Right lobe of liver (tissue), 4 donors: ENCODE measurements around the gene FXYD1.

Experiments used
- POLR2A ChIP-seq: fragments of 450-650 bp; IDR thresholded peaks from one replicate; pipeline ENCODE4 v1.6.1; 2017; ENCODE audit warnings: antibody characterized with exemption, mild to moderate bottlenecking
- TF ChIP-seq, protein P1 (sequence below), 4 donors: fragments of 200-600 bp in 3 of 4; fragments of 450-650 bp in 1 of 4; IDR thresholded peaks; one replicate each; pipeline versions ENCODE4 v1.5.1 to v1.8.0; 2016 to 2022; ENCODE audit warnings: antibody characterized with exemption in 4 of 4, mild to moderate bottlenecking in 2 of 4
- donor health status: DM: no; HTN: no; CAD: no.
- donor health status: DM: no; HTN: no; CAD: no.
- donor health status: DM: no; HTN: yes; CAD: no.

GRCh38 chr19:35124098-35125060 is 14.2 kb upstream of the FXYD1 start:
- peak; percentile 86 for TF ChIP-seq POLR2A
- TF ChIP-seq, protein P1, sequence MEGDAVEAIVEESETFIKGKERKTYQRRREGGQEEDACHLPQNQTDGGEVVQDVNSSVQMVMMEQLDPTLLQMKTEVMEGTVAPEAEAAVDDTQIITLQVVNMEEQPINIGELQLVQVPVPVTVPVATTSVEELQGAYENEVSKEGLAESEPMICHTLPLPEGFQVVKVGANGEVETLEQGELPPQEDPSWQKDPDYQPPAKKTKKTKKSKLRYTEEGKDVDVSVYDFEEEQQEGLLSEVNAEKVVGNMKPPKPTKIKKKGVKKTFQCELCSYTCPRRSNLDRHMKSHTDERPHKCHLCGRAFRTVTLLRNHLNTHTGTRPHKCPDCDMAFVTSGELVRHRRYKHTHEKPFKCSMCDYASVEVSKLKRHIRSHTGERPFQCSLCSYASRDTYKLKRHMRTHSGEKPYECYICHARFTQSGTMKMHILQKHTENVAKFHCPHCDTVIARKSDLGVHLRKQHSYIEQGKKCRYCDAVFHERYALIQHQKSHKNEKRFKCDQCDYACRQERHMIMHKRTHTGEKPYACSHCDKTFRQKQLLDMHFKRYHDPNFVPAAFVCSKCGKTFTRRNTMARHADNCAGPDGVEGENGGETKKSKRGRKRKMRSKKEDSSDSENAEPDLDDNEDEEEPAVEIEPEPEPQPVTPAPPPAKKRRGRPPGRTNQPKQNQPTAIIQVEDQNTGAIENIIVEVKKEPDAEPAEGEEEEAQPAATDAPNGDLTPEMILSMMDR (IDR thresholded peaks at IDR 0.05) = no peak
